ENCODE results near the gene KRT77.

GRCh38 chr12:52667931-52668330, 35.4 kb downstream of the KRT77 start:
- no peak for TF ChIP-seq CTCF (IDR thresholded peaks at IDR 0.05)
- TF ChIP-seq POLR2A (IDR thresholded peaks at IDR 0.05), result no peak
- no peak for TF ChIP-seq POLR2AphosphoS5 (IDR thresholded peaks at IDR 0.05; ENCODE audit: insufficient read depth in 1 of 2, low read depth in 1 of 2)

All from vagina (tissue), 2 donors.